GM21529 (cell line): Measurements from ENCODE around the gene NSD1.

Experiments
- ATAC-seq: cut with Tn5 transposase; IDR thresholded peaks from one replicate; pipeline ENCODE4 v1.9.1; 2021; ENCODE audit not compliant: unreplicated experiment

NSD1 gene

GRCh38 chr5:177269976-177270375 is 136.4 kb downstream of the NSD1 start:
- ATAC-seq, result no peak

DNA sequence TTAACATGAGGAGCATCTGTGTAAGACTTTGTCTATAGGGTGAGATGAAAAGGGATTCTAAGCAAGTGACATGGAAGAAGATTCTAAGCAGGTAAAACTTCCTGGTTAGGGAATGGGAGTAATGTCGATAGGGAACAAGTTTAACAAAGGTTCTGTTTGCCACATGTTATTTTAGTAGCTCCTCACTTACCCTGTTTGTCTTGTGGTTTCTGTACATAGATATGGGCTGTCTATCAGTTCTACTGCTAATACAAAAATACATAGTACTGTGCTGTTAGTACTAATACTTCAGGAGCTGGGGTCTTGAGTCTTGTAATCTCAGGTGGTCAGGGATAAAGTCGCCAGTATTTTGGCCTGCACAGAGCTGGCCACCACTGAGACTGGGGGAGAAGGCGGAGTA is 137.1 kb downstream of the NSD1 start:
- ATAC-seq, result no peak

- no peak for ATAC-seq
Observed at GRCh38 chr5:177271113-177271512, 137.5 kb downstream of the NSD1 start.

DNA sequence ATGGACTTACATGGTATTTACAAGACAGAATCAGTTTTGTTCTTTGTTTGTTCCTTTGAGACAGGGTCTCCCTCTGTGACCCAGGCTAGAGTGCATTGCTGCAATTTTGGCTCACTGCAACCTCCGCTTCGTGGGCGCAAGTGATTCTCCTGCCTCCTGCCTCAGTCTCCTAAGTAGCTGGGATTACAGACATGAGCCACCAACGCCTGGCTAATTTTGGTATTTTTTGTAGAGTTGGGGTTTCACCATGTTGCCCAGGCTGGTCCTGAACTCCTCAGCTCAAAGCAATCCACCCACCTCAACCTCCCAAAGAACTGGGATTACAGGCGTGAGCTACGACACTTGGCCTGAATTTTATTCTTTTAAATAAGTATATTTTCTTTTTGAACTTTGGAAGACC is 142.3 kb downstream of the NSD1 start:
- no peak for ATAC-seq

- ATAC-seq, result no peak
Observed at GRCh38 chr5:177276886-177277285, 143.3 kb downstream of the NSD1 start.

DNA sequence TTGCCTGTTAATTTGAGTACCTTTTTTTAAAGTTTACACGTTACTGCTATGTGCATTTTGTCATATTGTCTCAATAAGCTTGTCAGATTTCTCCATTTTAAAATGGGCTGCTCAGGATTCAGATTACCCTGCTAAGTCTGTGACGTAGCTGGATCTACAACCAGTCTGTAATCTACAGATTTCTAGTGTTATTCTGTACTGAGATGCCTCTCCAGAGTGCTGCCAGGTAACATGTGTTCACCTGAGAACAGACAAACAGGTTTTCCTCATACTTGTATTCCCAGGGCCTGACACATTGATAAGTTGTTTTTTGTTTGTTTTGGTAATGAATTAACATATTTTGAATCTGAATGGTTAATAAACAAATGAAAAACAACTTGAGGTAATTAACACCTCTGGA is 154.6 kb downstream of the NSD1 start:
- ATAC-seq, result no peak

DNA sequence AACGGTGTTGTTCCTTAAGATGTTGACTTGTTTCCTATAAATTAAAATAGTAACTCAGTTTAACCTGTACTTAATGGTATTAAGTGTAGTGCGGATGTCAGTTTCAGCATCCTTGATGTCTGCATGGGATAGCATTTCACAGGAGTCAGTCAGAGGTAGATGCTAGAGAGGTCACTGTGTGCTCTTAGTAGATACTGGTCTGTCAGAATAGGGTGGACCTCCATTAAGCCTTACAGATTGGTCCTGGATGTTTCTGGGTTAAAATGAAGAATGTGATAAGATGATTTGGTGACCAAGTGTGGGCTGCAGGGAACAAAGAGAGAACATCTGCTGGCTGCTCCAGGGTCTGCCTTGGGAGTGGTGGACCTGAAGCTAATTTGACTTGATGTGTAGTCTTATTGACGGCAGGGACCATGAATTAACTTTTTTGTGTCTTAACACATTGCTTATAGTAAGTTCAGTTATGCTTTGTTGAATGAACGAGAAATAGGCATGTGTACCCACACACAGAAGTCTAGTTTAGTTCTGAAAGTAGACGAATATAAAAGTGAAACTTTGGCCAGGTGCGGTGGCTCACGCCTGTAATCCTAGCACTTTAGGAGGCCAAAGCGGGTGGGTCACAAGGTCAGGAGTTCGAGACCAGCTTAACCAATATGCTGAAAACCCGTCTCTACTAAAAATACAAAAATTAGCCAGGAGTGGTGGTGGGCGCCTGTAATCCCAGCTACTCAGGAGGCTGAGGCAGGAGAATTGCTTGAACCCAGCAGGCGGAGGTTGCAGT is 157.4 kb downstream of the NSD1 start:
- ATAC-seq, result peak; percentile 85

DNA sequence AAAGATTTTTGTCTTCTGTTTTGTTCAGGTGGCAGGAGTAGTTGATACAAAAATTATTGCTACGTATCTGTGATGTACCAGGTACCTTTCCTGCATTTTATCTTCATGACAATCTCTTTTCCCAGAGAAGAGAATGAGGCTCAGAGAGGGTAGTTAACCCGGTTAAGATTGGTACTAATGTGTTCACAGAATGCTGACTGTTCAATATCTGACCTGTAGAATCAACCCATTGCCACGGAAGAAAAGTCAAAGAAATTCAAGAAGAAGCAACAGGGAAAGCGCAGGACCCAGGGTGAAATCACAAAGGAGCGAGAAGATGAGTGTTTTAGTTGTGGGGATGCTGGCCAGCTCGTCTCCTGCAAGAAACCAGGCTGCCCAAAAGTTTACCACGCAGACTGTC is 158.2 kb downstream of the NSD1 start:
- no peak for ATAC-seq

DNA sequence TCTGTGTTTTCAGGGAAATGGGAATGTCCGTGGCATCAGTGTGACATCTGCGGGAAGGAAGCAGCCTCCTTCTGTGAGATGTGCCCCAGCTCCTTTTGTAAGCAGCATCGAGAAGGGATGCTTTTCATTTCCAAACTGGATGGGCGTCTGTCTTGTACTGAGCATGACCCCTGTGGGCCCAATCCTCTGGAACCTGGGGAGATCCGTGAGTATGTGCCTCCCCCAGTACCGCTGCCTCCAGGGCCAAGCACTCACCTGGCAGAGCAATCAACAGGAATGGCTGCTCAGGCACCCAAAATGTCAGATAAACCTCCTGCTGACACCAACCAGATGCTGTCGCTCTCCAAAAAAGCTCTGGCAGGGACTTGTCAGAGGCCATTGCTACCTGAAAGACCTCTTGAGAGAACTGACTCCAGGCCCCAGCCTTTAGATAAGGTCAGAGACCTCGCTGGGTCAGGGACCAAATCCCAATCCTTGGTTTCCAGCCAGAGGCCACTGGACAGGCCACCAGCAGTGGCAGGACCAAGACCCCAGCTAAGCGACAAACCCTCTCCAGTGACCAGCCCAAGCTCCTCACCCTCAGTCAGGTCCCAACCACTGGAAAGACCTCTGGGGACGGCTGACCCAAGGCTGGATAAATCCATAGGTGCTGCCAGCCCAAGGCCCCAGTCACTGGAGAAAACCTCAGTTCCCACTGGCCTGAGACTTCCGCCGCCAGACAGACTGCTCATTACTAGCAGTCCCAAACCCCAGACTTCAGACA is 160.4 kb downstream of the NSD1 start:
- no peak for ATAC-seq

DNA sequence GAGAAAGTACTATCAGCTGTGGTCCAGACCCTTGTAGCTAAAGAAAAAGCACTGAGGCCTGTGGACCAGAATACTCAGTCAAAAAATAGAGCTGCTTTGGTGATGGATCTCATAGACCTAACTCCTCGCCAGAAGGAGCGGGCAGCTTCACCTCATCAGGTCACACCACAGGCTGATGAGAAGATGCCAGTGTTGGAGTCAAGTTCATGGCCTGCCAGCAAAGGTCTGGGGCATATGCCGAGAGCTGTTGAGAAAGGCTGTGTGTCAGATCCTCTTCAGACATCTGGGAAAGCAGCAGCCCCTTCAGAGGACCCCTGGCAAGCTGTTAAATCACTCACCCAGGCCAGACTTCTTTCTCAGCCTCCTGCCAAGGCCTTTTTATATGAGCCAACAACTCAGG is 161.1 kb downstream of the NSD1 start:
- ATAC-seq, result no peak

DNA sequence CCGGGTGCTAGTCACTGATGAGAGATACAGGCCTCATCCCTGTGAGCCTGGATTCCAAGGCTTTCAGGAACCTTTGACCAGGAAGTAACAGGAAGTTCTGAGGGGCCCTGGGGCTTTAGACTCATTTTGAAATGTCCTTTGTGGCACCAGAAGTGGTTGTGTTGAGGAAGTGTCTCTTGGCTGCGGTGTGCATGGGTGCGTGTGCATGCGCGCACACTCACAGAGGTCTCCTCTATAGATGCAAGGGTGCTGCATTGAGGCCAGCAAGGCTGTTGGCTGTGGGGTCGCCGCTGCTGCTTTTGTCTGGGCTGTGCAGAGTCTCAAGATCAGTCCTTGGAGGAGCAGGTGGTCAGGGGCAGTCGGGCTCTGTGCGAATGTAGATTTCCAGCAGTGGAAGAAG is 162.4 kb downstream of the NSD1 start:
- no peak for ATAC-seq

- no peak for ATAC-seq
Observed at GRCh38 chr5:177296581-177296980, 163.0 kb downstream of the NSD1 start.

- ATAC-seq, result no peak
Observed at GRCh38 chr5:177297922-177298321, 164.3 kb downstream of the NSD1 start.

DNA sequence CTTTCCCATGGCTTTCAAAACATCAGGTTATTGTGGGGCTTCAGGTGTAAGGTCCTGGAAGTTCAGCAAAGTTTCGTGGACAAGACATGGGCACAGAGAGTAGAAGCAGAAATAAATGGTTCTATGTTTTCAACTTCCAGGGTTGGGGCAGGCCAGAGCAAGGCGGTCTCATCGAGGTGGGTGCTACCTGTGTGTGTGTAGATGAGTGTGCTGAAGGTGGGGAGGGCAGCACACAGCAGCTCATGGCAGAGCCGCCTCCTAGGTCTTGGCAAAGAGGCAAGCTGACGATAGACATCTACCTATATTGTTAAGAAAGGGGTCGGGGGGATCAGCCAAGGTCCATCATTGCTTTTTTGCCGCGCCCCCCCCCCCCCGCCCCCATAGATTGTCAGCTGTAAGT is 166.1 kb downstream of the NSD1 start:
- ATAC-seq, result no peak

GRCh38 chr5:177300236-177300880 is 166.8 kb downstream of the NSD1 start:
- peak; percentile 49 for ATAC-seq

DNA sequence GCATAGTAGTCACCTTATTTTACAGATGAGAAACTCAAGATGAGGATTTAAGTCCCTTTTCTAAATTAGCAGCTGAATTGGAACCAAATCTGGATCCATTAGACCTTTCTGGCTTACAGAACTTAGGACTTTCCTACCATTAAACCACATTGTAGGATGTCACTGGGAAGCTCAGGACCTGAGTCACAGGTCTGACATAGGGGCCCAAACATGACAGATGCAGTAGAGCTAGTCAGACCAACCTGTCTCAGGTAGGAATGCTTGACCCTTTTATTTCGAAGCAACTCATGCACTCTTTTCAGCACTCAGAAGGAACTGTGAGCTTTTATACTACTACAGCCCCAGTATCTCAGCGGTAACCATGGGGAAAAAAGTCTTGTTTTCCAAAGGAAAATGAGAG is 167.4 kb downstream of the NSD1 start:
- ATAC-seq, result no peak

GRCh38 chr5:177301503-177302165 is 168.1 kb downstream of the NSD1 start:
- no peak for ATAC-seq

- no peak for ATAC-seq
Observed at GRCh38 chr5:177302354-177303110, 169.0 kb downstream of the NSD1 start.

DNA sequence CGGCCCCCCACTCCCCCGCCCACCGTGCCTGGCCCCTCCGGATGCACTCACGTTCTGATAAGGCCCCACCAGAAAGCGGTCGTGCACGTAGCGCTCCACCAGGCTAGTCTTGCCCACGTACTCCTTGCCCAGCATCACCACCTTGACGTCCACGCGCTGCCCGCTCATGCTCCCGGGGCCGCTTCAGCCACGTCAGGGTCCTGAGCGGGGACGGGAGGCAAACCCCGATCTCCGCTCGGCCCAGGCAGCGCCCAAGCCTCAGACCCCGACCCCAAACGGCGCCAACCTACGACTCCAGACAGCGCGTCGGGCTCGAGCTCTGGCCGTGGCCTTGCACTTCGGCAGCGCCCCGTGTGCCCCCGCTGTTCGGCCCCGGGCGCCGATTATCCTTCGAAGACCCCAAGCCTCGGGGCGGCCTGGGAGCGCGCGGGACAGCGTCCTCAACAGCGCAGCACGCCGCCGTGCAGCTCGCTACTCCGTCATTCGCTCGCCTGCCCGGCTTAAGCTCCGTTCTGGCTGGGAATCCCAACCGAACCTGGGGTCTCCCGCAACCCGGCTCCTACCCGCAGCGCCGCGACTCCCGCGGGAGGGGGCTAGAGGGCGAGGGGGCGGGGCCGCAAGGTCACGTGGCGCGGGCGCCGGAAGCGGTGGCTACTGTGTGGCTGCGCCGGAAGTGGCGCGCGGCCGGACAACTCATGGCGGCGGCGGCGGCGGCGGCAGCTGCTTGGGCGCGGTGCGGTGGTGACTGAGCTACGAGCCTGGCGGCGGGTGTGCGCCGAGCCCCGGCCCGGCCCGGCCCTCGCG is 169.8 kb downstream of the NSD1 start, which contains the start of the genes PRELID1 and RAB24:
TSS of gene PRELID1 (plus strand) at position 679 of the 804 bp plus-strand sequence. CDS start 187 bp downstream, outside the sequence.
TSS of gene RAB24 (minus strand) at position 599 of the 804 bp plus-strand sequence. CDS start at position 168, 431 bp downstream.
- peak; percentile 47 for ATAC-seq
